GM21717 (cell line): ENCODE results near the gene KLRB1.
"Not testable (repeated sequence)": the region's sequence is repeated elsewhere in the genome, so short reads cannot be mapped to it uniquely, and the experiment has no call there.

Experiments used
- ATAC-seq: cut with Tn5 transposase; IDR thresholded peaks from one replicate; pipeline ENCODE4 v1.9.1; 2021; ENCODE audit warnings: mild to moderate bottlenecking, moderate library complexity; ENCODE audit not compliant: unreplicated experiment

Gene KLRB1

DNA sequence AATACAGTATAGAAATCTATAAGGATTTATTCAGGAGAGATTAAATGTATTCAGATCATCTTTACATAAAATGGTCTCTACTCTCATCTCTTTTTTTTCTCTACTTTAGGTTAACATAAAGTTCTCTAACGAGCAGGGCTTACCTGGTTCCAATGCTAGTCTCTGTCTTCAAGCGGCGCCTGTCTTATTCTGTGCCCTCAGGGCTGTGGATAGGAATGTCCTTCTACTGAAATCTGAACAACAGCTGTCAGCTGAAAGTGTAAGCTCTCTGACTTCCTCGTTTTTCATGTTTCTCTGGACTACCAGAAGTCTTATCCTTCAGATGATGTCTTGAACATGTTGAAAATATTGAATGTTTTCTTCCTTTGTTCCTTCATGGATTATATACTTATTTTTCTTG, 62.2 kb downstream of the KLRB1 start:
- ATAC-seq = not testable (repeated sequence)
